ENCODE results near the gene KIRREL3.
"Not testable (repeated sequence)": the region's sequence is repeated elsewhere in the genome, so short reads cannot be mapped to it uniquely, and the experiment has no call there.

KIRREL3 gene

GRCh38 chr11:126996036-126996804 is 4.3 kb downstream of the KIRREL3 start:
- DNase-seq: no peak

DNA sequence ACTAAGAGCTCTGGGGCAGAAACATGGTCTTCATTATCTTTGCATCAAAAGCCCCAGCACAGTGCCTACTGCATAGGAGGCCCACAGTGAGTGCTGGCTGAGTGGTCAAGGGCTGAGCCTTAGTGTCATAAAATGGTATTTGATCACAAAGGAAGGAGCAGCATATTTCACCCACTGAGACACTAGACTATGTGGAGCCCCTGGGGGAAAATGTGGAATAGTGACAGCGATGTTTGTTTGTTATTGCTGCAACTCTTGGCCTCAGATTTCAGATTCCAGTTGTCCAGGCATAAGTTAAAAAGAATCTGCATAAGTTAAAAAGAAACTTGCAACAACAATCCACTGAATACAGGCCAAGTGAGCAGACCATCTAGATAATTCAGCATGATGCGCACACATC is 7.0 kb downstream of the KIRREL3 start:
- DNase-seq: no peak

- DNase-seq: no peak
Measured at GRCh38 chr11:126992804-126993111, 7.8 kb downstream of the KIRREL3 start.

DNA sequence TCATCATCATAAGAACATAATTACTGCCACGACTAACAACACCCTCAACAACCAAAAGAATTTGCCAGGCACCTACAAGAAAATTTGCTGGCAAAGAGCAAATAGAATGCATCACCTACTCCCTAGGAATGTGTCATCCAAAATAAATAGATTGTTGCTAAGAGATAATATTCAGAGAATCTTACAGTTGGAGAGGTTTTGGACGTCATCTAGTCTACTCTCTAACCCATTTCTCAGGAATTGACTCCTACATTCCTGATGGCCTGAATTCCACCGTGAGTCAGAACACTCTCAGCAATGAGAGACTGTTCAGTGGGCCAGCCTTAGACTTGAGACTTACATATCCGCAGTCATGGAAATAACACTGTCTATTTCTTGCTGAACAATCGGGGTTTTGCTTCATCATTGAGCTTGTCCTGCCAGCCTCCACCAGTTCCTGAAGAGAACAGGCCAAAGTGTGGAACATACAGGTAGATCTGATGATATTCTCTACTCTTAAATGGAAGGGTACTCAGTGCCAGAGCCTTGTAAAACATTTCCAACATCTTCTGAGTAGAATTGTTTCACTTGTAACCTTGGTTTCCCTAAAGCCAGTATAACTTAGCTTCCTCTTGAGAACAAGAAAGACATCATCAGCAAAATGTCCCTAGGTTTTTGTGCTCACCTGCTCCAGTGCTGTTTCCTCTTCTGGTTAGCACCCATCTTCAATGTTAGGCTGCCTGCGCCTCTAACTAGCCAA is 8.3 kb downstream of the KIRREL3 start:
- no peak for DNase-seq

DNA sequence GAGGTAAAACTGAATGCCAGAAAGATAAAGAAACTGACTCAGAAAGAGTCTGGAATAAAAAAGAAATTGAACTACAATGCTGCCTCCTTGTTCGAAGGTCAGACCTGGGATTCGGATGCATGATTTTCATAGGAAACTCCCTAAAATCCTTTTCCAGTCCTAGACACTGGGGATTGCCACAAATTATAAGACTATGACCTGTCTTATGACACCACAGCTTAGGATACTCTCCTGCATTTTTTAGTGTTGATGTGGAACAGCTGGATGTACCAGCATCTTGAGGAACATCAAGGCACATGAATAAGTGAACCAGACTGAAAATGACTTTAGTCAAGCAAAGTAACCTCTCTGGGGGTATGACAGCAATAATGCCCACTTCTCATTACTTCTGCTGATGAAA is 9.0 kb downstream of the KIRREL3 start:
- no peak for DNase-seq

DNA sequence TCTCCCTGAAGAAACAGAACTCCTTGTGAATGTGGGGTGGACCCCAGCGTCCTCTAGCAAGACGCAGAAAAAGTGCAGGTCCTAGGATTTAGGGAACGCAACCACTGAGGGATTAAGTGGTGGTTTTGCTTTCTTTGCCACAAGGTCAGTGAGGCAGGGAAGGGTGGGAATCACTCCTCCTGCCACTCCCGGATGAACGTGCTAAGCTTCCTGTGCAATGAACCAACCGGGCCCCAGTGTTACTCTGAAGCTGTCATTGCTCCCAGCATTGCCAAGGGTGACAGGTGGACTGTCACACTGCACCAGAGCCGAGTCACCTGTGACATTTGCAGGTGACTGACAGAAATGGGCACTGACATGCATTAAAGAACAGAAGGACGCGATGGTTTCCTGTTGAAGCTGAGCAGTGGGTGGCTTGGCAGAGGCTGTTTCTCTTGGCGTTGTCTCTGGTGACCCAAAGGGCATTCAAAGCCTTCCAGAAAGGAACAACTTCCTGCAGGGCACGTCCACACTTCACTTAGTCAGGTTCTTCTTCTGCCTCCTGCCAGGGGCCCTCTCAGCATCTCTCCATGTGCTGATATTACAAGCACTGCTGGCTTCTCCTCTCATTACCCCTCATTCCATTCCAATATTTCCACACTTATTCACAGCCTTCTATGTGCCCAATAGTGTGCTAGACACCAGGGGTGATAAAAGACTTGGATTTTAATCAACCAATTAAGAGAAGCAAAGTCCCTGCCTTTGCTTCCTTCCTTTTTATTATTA is 9.7 kb downstream of the KIRREL3 start:
- no peak for DNase-seq

DNA sequence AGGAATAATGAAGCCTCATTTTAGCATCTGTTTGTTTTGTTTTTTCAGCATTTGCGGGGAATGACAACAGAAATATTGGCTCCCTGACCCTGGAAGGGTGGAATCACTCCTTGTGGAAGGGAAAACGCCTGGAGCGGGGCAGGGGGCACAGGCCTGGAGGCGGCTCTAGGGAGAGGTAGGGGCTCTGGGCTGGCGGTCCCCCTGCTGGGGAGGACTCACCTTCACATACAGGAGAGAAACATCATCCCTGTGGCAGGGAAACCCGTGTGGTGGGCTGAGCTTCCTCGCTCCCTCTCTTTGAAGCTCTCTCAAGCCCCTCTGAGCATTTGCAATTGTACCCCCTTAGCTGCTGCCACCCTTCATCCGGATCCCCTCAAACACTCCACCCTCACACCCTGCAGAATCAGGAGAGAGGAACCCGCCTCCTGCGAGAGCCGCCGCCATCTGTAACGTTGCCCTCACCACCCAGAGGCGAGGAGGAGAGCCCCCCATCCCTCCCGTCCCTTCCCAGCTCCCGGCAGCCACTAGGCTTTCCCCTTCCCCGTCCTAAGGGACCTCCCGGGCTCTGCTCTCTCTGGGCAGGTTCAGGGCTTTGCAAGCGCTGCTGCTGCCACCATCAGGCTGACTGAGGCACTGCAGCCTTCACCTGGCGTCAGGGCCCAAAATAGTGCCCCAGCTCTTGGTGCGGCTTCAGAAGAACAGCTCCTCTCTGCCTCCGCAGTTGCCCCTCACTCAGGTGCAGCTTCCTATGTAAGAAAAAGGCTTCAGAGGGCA is 10.4 kb downstream of the KIRREL3 start:
- DNase-seq: peak; percentile 46

DNA sequence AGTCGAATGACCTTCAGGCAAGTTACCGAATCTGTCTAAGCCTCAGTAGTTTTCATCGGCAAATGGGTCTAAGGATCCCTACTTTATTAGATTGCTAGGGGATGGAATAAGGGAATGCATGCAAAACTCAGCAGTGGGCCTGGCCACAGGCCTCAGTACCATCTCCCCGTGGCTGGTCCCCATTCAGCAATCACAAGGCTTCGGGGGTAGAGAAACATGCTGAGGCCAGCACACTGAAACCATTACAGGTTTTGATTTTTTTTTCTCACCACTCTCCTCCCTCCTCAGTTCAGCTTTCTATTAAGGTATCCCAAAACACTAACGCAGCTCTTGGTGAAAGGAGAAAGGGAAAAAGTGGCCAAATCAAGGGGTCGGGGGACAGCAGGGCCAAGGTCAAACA is 11.9 kb downstream of the KIRREL3 start:
- DNase-seq: no peak

- no peak for DNase-seq
Measured at GRCh38 chr11:126981635-126982034, 18.9 kb downstream of the KIRREL3 start.

DNA sequence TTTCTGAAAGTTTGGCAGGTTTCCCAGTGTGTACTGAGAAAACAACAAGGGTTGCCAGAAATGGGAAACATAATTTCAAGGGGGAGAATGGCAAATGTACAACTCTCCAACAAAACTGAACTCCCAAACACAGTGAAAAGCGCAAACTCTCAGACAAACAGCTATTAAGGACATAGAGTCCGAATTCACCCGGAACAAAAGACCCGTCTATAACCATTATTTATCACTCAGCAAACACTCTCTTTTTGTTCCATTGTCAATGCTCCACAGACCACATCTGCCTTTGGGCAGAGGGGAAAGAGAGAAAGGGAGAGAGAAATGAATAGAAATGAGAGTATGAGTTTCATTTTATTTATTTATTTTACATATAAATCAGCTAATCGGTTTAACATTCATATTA is 21.7 kb downstream of the KIRREL3 start:
- peak; percentile 98 for DNase-seq

GRCh38 chr11:126978165-126978564 is 22.4 kb downstream of the KIRREL3 start:
- no peak for DNase-seq

- no peak for DNase-seq
Measured at GRCh38 chr11:126973051-126973450, 27.5 kb downstream of the KIRREL3 start.

DNA sequence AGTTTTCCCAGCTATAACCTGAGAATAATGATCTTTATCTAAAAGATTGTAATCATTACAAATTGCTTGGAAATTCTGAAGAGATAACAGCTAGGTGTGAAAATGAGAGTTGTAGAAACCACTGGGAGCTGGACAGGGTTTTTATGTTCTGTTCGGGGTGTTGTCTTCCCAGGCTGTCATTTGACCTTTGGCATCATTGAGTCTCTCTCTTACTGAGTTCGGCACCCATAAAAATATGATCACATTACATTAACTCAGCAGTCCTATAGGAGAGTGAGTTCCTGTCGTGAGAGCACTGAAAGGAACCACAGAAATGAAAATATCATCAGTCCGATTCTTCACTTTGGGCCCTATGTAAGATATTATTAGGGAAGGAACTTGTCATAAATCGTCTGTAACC is 29.3 kb downstream of the KIRREL3 start:
- no peak for DNase-seq

- DNase-seq: peak; percentile 58
Measured at GRCh38 chr11:126969865-126970479, 30.6 kb downstream of the KIRREL3 start.

DNA sequence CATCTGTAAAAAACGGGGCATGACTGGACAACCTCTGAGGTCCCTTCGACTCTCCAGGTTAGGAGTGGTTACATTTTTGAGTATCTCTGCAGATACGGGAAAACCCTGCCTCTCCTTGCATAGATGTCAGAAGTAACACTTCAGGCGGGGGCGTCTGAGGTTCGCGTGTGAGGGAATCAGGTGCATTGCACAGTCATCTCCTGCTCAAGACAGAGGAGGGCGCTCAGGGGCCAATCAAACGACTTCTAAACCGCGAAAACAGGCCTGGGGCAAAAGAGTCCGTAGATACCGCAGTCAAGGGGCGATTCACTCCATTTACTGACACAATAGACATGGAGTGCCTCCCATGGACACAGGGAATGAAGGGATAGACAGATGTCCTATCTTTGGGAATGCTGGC is 31.7 kb downstream of the KIRREL3 start:
- DNase-seq: peak; percentile 76

DNA sequence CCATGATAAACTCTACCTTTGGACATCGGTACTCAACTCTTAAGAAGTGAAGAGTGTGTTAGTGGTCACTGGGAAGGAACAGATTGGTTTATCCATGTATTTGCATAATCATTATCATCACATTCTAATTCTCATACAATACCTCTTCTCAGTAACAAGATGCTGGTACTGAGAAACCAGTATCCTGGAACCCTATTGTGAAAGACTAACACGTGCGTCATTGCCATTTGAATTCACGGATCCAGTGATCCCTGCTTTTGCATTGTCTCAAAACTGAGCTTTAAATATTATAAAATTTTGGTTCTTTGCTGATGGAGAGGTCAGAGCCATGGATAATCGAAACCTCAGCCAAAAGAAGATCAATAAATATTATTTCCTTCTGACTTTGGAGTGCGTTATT is 35.2 kb downstream of the KIRREL3 start:
- no peak for DNase-seq

DNA sequence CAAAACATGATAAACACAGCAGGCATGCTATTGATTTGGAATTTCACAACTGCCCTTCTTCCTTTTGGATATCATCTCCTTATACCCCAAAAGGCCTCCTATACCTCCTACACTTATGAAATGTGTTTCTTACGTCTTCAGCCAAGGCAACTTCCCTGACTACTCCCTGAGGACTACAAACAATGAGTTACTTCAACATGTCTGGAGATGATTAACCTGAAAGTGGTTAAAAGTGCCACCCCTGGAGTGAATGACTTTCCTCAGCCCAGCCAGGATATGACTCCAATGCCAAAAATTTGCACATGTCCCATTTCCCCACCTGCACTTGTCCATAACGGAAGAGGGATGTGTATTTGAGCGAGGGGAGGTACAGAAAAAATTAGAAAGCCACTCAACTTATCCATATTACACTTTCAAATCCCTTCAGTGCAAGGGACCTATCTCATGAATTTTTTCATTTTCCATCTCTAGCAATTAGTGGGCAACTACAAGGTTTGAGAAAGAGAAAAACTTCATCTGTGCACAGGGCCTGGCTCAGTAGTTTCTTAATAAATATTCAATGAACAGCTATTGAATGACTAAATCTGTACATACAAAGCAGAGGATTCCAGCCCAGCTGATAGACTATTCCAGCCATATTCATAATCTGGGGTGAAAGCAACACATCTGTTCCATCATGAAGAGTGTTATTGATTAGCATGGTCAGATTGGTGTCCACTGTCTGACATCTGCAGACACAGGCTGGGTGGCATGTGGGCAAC is 36.8 kb downstream of the KIRREL3 start:
- DNase-seq: no peak

DNA sequence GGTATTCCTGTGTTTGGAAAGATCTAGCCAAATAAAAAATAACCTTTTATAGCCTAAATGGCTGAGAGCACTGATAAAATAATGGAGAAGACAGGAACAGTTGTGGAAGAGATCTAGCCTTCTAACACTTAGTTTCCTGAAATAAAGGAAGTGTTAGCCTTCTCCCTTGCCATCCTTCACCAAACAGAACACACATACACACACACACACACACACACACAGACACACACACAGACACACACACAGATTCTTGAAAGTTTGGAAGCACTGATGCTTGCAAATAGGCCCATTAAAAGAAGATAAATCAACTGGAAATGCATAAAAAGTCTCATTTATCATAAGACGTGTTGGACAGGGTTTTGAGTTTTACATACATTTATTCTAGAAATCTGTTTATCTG is 37.5 kb downstream of the KIRREL3 start:
- no peak for DNase-seq

DNA sequence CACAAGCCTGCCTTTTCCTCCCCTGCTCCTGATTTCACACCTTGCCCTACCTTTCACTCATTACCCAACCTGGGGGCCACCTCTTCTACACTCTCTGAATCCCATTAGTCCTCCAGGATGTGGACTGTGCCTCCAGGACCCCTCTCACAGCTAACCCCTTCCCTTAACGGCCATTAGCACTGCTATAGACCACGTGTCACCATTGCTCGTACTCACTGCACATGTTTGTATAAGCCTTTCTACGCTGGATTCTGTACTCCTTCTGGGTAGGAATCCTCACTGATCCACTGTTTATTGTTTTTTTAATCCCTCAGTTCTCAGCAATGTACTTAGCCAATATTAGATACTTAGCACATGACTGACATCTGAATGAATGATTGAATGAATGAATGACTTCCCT is 40.9 kb downstream of the KIRREL3 start:
- DNase-seq: no peak

GRCh38 chr11:126956635-126957034 is 43.9 kb downstream of the KIRREL3 start:
- DNase-seq: no peak

DNA sequence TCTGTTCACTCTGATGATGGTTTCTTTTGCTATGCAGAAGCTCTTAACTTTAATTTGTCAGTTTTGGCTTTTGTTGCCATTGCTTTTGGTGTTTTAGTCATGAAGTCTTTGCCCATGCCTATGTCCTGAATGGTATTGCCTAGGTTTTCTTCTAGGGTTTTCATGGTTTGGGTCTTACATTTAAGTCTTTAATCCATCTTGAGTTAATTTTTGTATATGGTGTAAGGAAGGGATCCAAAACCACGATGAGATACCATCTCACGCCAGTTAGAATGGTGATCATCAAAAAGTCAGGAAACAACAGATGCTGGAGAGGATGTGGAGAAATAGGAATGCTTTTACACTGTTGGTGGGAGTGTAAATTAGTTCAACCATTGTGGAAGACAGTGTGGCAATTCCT is 48.0 kb downstream of the KIRREL3 start:
- not testable (repeated sequence) for DNase-seq

GRCh38 chr11:126951465-126951864 is 49.1 kb downstream of the KIRREL3 start:
- DNase-seq: peak; percentile 21
